GM19023 (cell line): ENCODE measurements around the gene DACH2.
A peak's percentile ranks its signal among the peaks of the same experiment; 100 is the strongest.

Experiments used
- ATAC-seq: cut with Tn5 transposase; IDR thresholded peaks from one replicate; pipeline ENCODE4 v1.9.1; 2021; ENCODE audit warnings: mild to moderate bottlenecking, moderate library complexity; ENCODE audit not compliant: unreplicated experiment

DACH2 gene

GRCh38 chrX:86747091-86747490, 598.8 kb downstream of the DACH2 start:
- ATAC-seq, result no peak

GRCh38 chrX:86805241-86805640, 657.0 kb downstream of the DACH2 start:
- no peak for ATAC-seq

- peak; percentile 50 for ATAC-seq
Measured at GRCh38 chrX:86806786-86807185, 658.5 kb downstream of the DACH2 start.

- ATAC-seq, result no peak
Measured at GRCh38 chrX:86809651-86810050, 661.4 kb downstream of the DACH2 start.

- no peak for ATAC-seq
Measured at GRCh38 chrX:86829786-86830185, 681.5 kb downstream of the DACH2 start.

GRCh38 chrX:86830685-86831084, 682.4 kb downstream of the DACH2 start:
- ATAC-seq, result no peak

GRCh38 chrX:86845101-86845500, 696.9 kb downstream of the DACH2 start:
- no peak for ATAC-seq
